Prostate gland (tissue), 2 donors: ENCODE results near the gene YEATS2.

Experiments used
- POLR2A ChIP-seq: fragments of 450-650 bp; IDR thresholded peaks from one replicate; pipeline ENCODE4 v1.6.1; 2016; ENCODE audit warnings: antibody characterized with exemption, mild to moderate bottlenecking
- POLR2AphosphoS5 ChIP-seq: sonication (generic); formaldehyde crosslinking; IDR thresholded peaks from one replicate; pipeline ENCODE4 v1.6.1; 2017; ENCODE audit warnings: antibody characterized with exemption
- TF ChIP-seq, protein P1 (sequence below), 4 experiments: fragments of 200-600 bp in 2 of 4; fragments of 450-650 bp in 2 of 4; sonication (generic) in 2 of 4; IDR thresholded peaks; 1 replicate in 3 of 4; 2 replicates in 1 of 4; pipeline ENCODE4 v1.5.1; 2016 to 2019; ENCODE audit warnings: antibody characterized with exemption in 4 of 4, mild to moderate bottlenecking in 2 of 4, moderate library complexity in 2 of 4

DNA sequence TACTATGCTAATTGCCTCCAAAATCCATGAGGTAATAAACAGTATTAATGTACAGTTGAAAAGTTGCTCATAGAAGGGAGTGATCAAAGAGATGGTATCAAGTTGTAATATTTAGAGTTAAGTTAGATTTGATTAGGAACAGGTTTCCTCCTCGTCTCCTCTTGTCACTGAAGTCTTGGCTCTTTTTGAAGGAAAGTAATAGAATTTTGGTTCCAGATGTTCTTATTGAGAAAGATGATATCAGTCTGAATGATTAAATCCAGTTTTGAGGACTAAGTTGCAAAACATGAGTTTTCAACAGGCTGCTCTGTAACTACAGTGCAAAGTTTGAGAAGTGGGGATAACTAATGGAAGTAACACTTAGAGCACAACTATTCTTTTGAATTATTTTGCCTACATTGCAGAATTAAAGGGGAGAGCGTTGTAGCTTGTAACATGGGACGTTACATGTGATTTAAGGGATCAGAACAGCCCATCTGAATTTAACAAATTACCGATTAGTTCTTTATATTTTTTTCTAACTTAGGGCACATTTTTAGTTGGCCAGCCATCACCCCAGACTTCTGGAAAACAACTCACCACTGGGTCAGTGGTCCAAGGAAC, 79.5 kb downstream of the YEATS2 start:
- TF ChIP-seq, protein P1, sequence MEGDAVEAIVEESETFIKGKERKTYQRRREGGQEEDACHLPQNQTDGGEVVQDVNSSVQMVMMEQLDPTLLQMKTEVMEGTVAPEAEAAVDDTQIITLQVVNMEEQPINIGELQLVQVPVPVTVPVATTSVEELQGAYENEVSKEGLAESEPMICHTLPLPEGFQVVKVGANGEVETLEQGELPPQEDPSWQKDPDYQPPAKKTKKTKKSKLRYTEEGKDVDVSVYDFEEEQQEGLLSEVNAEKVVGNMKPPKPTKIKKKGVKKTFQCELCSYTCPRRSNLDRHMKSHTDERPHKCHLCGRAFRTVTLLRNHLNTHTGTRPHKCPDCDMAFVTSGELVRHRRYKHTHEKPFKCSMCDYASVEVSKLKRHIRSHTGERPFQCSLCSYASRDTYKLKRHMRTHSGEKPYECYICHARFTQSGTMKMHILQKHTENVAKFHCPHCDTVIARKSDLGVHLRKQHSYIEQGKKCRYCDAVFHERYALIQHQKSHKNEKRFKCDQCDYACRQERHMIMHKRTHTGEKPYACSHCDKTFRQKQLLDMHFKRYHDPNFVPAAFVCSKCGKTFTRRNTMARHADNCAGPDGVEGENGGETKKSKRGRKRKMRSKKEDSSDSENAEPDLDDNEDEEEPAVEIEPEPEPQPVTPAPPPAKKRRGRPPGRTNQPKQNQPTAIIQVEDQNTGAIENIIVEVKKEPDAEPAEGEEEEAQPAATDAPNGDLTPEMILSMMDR (IDR thresholded peaks at IDR 0.05) = no peak
- TF ChIP-seq POLR2AphosphoS5 (no peak), POLR2A (no peak)
